Measurements from ENCODE around the gene MORN1.

DNA sequence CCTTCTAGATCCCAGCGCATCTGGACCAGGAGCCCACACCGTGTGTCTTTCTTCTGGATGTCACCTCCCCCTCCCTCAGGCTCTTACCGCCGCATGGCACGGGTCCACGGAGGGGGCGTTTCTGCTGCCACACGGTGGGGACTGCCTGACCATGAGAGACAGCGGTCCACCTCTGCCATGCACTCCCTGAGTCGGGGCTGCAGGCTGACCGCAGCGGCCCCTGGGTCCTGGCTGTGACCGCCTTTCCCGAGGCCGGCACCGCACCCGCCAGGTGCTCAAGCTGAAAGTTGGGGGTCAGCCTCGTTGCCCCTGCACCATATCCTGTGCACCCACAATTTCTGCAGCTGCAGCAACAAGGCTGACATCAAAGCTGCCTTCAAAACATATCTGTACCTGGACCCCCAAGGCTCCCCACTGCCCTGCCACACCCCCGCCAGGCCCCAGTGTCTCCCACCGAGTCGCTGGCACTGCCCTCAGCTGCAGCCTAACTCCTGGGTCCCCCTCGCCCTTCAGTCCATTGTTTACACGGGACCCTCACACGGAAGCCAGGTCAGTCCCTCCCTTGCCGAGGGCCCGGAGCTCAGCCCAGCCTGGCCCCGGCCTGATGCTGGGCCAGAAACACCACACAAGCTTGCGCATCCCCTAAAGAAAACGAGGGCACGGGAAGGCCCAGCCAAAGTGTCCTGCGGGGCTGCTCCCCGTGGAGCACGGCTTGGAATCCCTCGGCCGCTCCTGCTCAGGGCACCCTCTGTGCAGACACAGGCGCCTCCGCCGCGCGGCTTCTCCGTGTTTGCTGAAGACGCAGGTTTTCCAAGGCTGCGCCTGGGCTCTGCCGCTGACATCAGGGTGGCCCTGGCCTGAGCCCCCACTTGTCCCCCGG lies 51.9 kb downstream of the MORN1 start:
- TF ChIP-seq POLR2A (IDR thresholded peaks at IDR 0.05; ENCODE audit: low read depth, low read length) (no peak), POLR2AphosphoS5 (IDR thresholded peaks at IDR 0.05; ENCODE audit: low read depth, low read length) (no peak), PAX5 (IDR thresholded peaks at IDR 0.05; ENCODE audit: insufficient read depth, low read length, severe bottlenecking) (no peak), TAF1 (IDR thresholded peaks at IDR 0.05; ENCODE audit: low read depth, low read length) (no peak), POU2F2 (IDR thresholded peaks at IDR 0.05; ENCODE audit: low read depth, low read length) (no peak)

Data from GM12891 (cell line).